Choroid plexus epithelial cell (primary cell): ENCODE results near the gene RYR3.

Source experiments
- DNase-seq: peaks from one replicate; pipeline ENCODE4 v3.0.0-alpha.2; 2010; ENCODE audit warnings: low read depth
- H3K4me3 ChIP-seq: 2 replicates; pipeline ENCODE4 v1.5.1; 2011; ENCODE audit warnings: low read depth, mild to moderate bottlenecking, control low read depth, low read length, moderate library complexity
- TF ChIP-seq, protein P1 (sequence below): conservative IDR thresholded peaks from 2 replicates; pipeline ENCODE4 v1.5.1; 2011; ENCODE audit warnings: low read depth, mild to moderate bottlenecking, control low read depth, inconsistent platforms, low read length, moderate library complexity

RYR3 gene

DNA sequence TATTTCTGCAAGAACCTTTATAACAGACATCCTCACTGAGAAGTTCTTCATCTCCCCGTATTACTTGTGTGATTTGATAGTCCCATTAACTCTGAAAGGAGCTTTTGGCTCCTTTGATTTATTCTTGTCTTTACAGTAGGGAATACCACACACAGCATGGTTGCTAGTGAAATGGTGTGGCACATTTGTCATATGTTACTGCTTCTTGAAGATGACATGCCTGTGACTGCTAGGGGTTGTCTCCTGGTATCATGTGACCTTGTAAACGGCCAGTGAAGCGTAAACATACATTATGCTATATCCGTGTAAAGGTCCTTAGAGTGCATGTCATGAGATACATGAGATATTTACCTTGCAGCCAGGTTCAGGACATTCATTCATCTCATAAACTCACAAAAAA lies 197.9 kb downstream of the RYR3 start:
- TF ChIP-seq, protein P1, sequence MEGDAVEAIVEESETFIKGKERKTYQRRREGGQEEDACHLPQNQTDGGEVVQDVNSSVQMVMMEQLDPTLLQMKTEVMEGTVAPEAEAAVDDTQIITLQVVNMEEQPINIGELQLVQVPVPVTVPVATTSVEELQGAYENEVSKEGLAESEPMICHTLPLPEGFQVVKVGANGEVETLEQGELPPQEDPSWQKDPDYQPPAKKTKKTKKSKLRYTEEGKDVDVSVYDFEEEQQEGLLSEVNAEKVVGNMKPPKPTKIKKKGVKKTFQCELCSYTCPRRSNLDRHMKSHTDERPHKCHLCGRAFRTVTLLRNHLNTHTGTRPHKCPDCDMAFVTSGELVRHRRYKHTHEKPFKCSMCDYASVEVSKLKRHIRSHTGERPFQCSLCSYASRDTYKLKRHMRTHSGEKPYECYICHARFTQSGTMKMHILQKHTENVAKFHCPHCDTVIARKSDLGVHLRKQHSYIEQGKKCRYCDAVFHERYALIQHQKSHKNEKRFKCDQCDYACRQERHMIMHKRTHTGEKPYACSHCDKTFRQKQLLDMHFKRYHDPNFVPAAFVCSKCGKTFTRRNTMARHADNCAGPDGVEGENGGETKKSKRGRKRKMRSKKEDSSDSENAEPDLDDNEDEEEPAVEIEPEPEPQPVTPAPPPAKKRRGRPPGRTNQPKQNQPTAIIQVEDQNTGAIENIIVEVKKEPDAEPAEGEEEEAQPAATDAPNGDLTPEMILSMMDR = no peak
- H3K4me3 ChIP-seq = no peak overlapping the region
- no peak for DNase-seq

DNA sequence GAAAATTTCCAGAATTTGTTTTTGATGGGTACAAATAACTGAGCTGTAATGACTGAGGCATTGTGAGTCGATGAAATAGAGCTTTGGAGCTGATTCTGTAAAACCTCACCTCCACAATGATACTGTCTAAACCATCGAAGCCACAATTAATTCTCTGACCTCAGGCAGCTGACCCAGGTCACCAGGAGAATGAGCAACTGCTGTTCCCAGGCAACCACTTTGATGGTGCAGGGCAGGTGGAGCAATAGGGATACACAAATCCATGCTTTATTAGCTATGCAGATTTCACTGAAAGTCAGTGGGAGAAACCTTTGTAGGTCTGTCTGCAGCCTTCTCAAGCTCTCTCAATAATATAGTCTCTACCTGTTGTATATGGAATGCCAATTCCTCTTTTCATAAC lies 204.4 kb downstream of the RYR3 start:
- TF ChIP-seq, protein P1 = no peak
- no peak overlapping the region for H3K4me3 ChIP-seq
- DNase-seq = no peak

DNA sequence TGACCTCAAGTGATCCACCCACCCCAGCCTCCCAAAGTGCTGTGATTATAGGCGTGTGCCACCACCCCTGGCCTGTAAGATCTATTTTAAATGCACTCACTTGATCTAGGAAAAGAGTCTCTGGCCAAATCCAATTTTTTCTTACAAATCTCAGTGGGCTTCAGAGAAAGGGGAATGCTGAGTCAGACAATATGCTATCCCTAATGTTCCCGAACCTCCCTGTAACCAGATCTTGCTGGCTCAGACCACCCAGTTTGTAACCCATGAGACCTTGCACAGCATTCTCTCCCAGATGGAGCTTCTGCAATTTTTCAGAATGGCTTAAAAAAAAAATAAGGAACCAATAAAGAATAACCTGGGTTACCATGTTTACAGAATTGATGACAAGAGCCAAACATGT lies 205.8 kb downstream of the RYR3 start:
- no peak overlapping the region for H3K4me3 ChIP-seq
- no peak for DNase-seq
- TF ChIP-seq, protein P1 = no peak

DNA sequence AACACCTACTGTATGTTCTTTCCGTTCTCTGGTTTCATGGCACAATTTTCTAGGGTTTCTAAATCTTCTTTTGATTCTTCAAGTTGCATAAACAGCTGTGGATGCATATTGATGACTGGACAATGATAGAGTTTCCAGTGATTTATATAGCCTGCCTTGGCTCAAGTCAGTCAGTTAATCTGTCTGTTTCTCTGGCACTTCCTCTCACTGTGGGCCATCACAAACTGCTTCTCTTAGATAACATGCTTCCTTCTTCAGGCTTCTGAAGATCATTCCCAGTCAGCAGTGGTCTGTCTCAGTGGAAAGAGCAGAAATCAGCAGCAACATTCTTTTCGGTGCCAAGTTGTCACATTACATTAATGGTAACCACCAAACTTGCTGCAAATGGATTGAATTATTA lies 207.2 kb downstream of the RYR3 start:
- H3K4me3 ChIP-seq = no peak overlapping the region
- TF ChIP-seq, protein P1 = no peak
- no peak for DNase-seq

DNA sequence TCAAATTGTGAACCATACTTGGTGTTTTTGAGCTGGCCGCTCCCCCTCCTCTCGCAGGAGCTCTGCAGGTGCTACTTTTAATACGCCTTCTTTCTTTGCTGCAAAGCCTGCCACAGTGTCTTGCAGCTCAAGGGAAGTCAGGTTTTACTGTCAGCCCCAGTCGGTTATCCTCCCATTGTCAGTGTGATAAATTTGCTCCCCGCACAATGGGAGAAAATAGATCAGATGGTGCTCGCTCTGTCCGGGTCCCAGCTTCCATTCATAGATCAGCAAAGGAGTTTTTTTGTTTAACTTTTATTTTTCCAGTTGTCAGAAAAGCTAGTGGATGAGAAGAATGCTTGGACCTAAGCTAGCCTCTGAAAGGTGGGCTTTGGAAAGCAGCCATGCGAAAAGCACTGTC lies 207.7 kb downstream of the RYR3 start:
- TF ChIP-seq, protein P1 = no peak
- no peak for DNase-seq
- H3K4me3 ChIP-seq = no peak overlapping the region

DNA sequence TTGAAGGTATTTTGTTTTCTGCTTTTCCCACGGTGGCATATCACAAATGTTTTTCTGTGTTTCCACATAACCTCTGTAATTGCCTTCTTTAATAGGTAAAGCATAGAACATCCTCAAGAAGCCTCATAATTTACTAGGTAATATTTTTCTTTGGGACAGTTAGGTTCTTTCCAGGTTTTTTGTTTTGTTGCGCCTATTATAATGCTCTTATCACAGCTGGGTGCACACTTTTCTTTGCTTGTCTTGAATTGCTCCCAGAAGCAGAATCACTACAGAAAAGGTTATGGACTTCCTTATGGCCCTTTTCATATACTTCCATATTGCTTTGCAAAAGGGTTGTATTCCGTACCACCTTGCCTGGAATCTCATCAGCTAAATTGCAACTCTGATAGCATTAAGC lies 213.5 kb downstream of the RYR3 start:
- DNase-seq = no peak
- no peak overlapping the region for H3K4me3 ChIP-seq
- TF ChIP-seq, protein P1 = no peak

DNA sequence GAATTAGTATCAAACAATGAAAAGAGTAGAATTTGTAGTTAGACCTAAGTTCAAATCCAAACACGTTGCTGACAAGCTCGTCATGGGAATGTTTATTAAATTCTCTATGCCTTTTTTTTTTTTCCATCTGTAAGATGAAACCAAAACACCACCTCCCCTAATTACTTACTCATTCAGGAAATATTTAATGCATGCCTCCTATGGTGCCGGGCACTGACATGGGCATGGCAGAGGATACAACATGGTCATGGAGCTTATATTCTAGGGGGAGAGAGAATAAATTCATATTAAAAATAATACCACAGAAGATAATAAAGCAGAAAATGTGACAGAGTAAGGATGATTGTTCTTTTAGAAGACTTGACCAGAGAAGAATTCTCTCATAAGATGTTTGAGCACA lies 215.8 kb downstream of the RYR3 start:
- TF ChIP-seq, protein P1 = no peak
- DNase-seq = no peak

More for the DNA sequence above, 215.8 kb downstream of the RYR3 start:
- no peak overlapping the region for H3K4me3 ChIP-seq
